H1 (cell line): ENCODE results near the gene FAM53C. TPM values are rescaled to one million over a fixed set of nuclear protein-coding genes. Genes with fewer than 3 reads are reported as not detected.

ENCODE experiments used
- CTCF ChIA-PET: fragments of 300-600 bp; sonication (Branson Sonifier 250); formaldehyde crosslinking; loops from one replicate; lab custom pipeline; 2021; ENCODE audit not compliant: partially characterized antibody; lab: Charles Lee
- POLR2A ChIA-PET: fragments of 300-600 bp; sonication (Branson Sonifier 250); formaldehyde crosslinking; loops from one replicate; lab custom pipeline; 2021; ENCODE audit warnings: inconsistent platforms; ENCODE audit not compliant: partially characterized antibody; lab: Charles Lee
- DNase-seq, 2 experiments: peaks; one replicate each; pipeline versions ENCODE4 v3.0.0 to v3.0.0-alpha.2; 2010 to 2022; ENCODE audit warnings: low spot score in 2 of 2, low read depth in 1 of 2, mixed read lengths in 1 of 2
- FAIRE-seq: peaks from 2 replicates; lab custom pipeline; 2011; peaks lifted over from hg19 to GRCh38; lab: Jason Lieb, UNC
- H2AFZ ChIP-seq: 2 replicates; pipeline ENCODE4 v1.8.1; 2012; ENCODE audit warnings: low read length, inconsistent platforms
- H2AK5ac ChIP-seq: 2 replicates; pipeline ENCODE4 v1.6.1; 2013; ENCODE audit warnings: low read depth, low read length
- H2BK120ac ChIP-seq: replicated peaks from 2 replicates; pipeline ENCODE3; 2013; ENCODE audit warnings: low read depth, low read length, inconsistent platforms
- H2BK12ac ChIP-seq: 2 replicates; pipeline ENCODE4 v1.6.1; 2013; ENCODE audit warnings: low read depth, low read length
- H2BK15ac ChIP-seq: 2 replicates; pipeline ENCODE4 v1.6.1; 2013; ENCODE audit warnings: low read length
- H2BK20ac ChIP-seq: 2 replicates; pipeline ENCODE4 v1.6.1; 2013; ENCODE audit warnings: low read length
- H2BK5ac ChIP-seq: 2 replicates; pipeline ENCODE4 v1.6.1; 2013; ENCODE audit warnings: low read depth, low read length
- H3K14ac ChIP-seq: 2 replicates; pipeline ENCODE4 v1.6.1; 2013; ENCODE audit warnings: inconsistent platforms; ENCODE audit not compliant: insufficient read length
- H3K18ac ChIP-seq: 2 replicates; pipeline ENCODE4 v1.6.1; 2013; ENCODE audit warnings: low read length; ENCODE audit errors: extremely low read depth
- H3K23ac ChIP-seq: 2 replicates; pipeline ENCODE4 v1.6.1; 2013; ENCODE audit warnings: inconsistent platforms; ENCODE audit not compliant: insufficient read length
- H3K23me2 ChIP-seq: 2 replicates; pipeline ENCODE4 v1.6.1; 2013; ENCODE audit warnings: low read depth, low read length
- H3K27ac ChIP-seq: 2 replicates; pipeline ENCODE4 v1.6.1; 2011; ENCODE audit warnings: low read depth, low read length, inconsistent platforms
- H3K27me3 ChIP-seq, 4 experiments: replicated peaks in 1 of 4; 1 replicate in 1 of 4; 2 replicates in 3 of 4; pipeline versions ENCODE4 v1.6.1 to v1.8.1; 2011 to 2013; ENCODE audit warnings: low read length in 3 of 4, mild to moderate bottlenecking in 3 of 4, inconsistent platforms in 2 of 4, mixed read lengths in 2 of 4, moderate library complexity in 1 of 4; ENCODE audit not compliant: control insufficient read depth in 3 of 4, insufficient read depth in 3 of 4; ENCODE audit errors: extremely low read depth in 1 of 4
- H3K36me3 ChIP-seq, 4 experiments: 2 replicates each; pipeline versions ENCODE4 v1.6.1 to v1.8.1; 2011 to 2013; ENCODE audit warnings: mild to moderate bottlenecking in 4 of 4, low read length in 3 of 4, moderate library complexity in 2 of 4, control low read depth in 1 of 4, inconsistent platforms in 1 of 4; ENCODE audit not compliant: insufficient read depth in 4 of 4, control insufficient read depth in 2 of 4
- H3K4ac ChIP-seq: replicated peaks from 2 replicates; pipeline ENCODE3; 2013; ENCODE audit warnings: low read length, low read depth, mixed read lengths, inconsistent platforms; ENCODE audit not compliant: insufficient read length
- H3K4me1 ChIP-seq, 4 experiments: replicated peaks in 1 of 4; 1 replicate in 1 of 4; 2 replicates in 3 of 4; pipeline versions ENCODE4 v1.6.1 to v1.8.1; 2011 to 2013; ENCODE audit warnings: low read length in 3 of 4, inconsistent platforms in 2 of 4, mixed read lengths in 1 of 4; ENCODE audit not compliant: insufficient read depth in 4 of 4, control insufficient read depth in 3 of 4
- H3K4me2 ChIP-seq, 2 experiments: 2 replicates each; pipeline versions ENCODE4 v1.6.1 to v1.8.1; 2011 to 2013; ENCODE audit warnings: low read depth in 2 of 2, low read length in 2 of 2, control low read depth in 1 of 2, inconsistent platforms in 1 of 2, mild to moderate bottlenecking in 1 of 2; ENCODE audit not compliant: insufficient read depth in 1 of 2
- H3K4me3 ChIP-seq, 4 experiments: fragments of 200-600, 300-600 bp in 1 of 4; sonication (generic), shearing (Covaris generic), sonication (Bioruptor Twin) in 1 of 4; 2 replicates each; pipeline versions ENCODE4 v1.5.1 to v1.8.1; 2011 to 2016; ENCODE audit warnings: low read length in 4 of 4, low read depth in 3 of 4, control low read depth in 2 of 4, inconsistent platforms in 2 of 4, mild to moderate bottlenecking in 2 of 4, mixed read lengths in 1 of 4, moderate library complexity in 1 of 4; ENCODE audit not compliant: insufficient read depth in 2 of 4; ENCODE audit errors: extremely low read depth in 1 of 4
- H3K56ac ChIP-seq: replicated peaks from 2 replicates; pipeline ENCODE3; 2013; ENCODE audit warnings: low read depth, mild to moderate bottlenecking, mixed read lengths, low read length, inconsistent platforms; ENCODE audit not compliant: insufficient read length
- H3K79me1 ChIP-seq: 2 replicates; pipeline ENCODE4 v1.6.1; 2013; ENCODE audit warnings: low read depth, low read length, control low read depth
- H3K79me2 ChIP-seq, 2 experiments: 2 replicates each; pipeline versions ENCODE4 v1.6.1 to v1.8.1; 2012 to 2013; ENCODE audit warnings: low read length in 2 of 2, mild to moderate bottlenecking in 2 of 2, inconsistent platforms in 1 of 2; ENCODE audit not compliant: insufficient read depth in 2 of 2, control insufficient read depth in 1 of 2
- H3K9ac ChIP-seq, 4 experiments: replicated peaks in 1 of 4; 1 replicate in 1 of 4; 2 replicates in 3 of 4; pipeline versions ENCODE4 v1.6.1 to v1.8.1; 2011 to 2013; ENCODE audit warnings: low read depth in 3 of 4, low read length in 3 of 4, control low read depth in 2 of 4, mild to moderate bottlenecking in 2 of 4, moderate library complexity in 2 of 4, inconsistent platforms in 1 of 4; ENCODE audit errors: extremely low read depth in 1 of 4
- H3K9me3 ChIP-seq, 2 experiments: 2 replicates each; pipeline versions ENCODE4 v1.6.1 to v1.8.1; 2012 to 2013; ENCODE audit warnings: mild to moderate bottlenecking in 2 of 2, moderate library complexity in 2 of 2, control low read depth in 1 of 2, inconsistent platforms in 1 of 2, low read depth in 1 of 2, low read length in 1 of 2, mixed read lengths in 1 of 2; ENCODE audit not compliant: insufficient read depth in 2 of 2
- H4K20me1 ChIP-seq, 2 experiments: replicated peaks in 1 of 2; 2 replicates each; pipeline versions ENCODE3 to v1.8.1; 2011 to 2013; ENCODE audit warnings: inconsistent platforms in 2 of 2, low read length in 2 of 2, mild to moderate bottlenecking in 1 of 2; ENCODE audit not compliant: insufficient read depth in 2 of 2, control insufficient read depth in 1 of 2
- H4K5ac ChIP-seq: 2 replicates; pipeline ENCODE4 v1.6.1; 2013; ENCODE audit warnings: low read length, low read depth, mixed read lengths, inconsistent platforms; ENCODE audit not compliant: insufficient read length
- H4K8ac ChIP-seq: 2 replicates; pipeline ENCODE4 v1.8.0; 2013; ENCODE audit warnings: mild to moderate bottlenecking, moderate library complexity, low read length, inconsistent platforms; ENCODE audit not compliant: insufficient read depth; ENCODE audit errors: extremely low read depth
- H4K91ac ChIP-seq: replicated peaks from 2 replicates; pipeline ENCODE3; 2013; ENCODE audit warnings: low read length, mixed read lengths, inconsistent platforms; ENCODE audit not compliant: insufficient read length
- ASH2L ChIP-seq: fragments of 200-600, 300-600 bp; sonication (generic); IDR thresholded peaks from one replicate; pipeline ENCODE4 v1.7.1; 2017; ENCODE audit warnings: low read length
- BRCA1 ChIP-seq: IDR thresholded peaks from 2 replicates; pipeline ENCODE4 v1.6.1; 2012; ENCODE audit warnings: low read depth, low read length, improper control_type of control experiment
- CHD2 ChIP-seq: IDR thresholded peaks from 2 replicates; pipeline ENCODE4 v1.6.1; 2012; ENCODE audit warnings: low read length, improper control_type of control experiment
- MAX ChIP-seq: IDR thresholded peaks from 2 replicates; pipeline ENCODE4 v1.6.1; 2012; ENCODE audit warnings: inconsistent platforms
- SP1 ChIP-seq: IDR thresholded peaks from 2 replicates; pipeline ENCODE4 v1.6.1; 2011; ENCODE audit warnings: low read depth, low read length
- WGBS, 2 experiments: shearing (Covaris generic) in 1 of 2; methylation state at CpG; one replicate each; pipeline versions ENCODE4 v1.1.6 to v1.1.7; 2013 to 2015; ENCODE audit warnings: low lambda C conversion rate in 2 of 2, mixed read lengths in 2 of 2, inconsistent platforms in 1 of 2, low coverage in 1 of 2, missing lambda C conversion rate in 1 of 2; ENCODE audit not compliant: insufficient replicate concordance in 2 of 2, insufficient coverage in 1 of 2, insufficient read length in 1 of 2; ENCODE audit errors: extremely low coverage in 1 of 2, missing lambda C conversion rate in 1 of 2; 5-methylcytosine and 5-hydroxymethylcytosine counted together
- polyA plus RNA-seq, 7 experiments: library from polyadenylated mRNA; depleted of rRNA in 3 of 7; stranded (reverse) in 5 of 7; unstranded in 2 of 7; fragments of >200 nt in 5 of 7; fragments of 200-250 nt in 2 of 7; gene quantifications; 1 replicate in 5 of 7; 2 replicates in 1 of 7; 4 replicates in 1 of 7; pipeline versions ENCODE4 v1.2.1 to v1.2.3, GENCODE V29; 2011 to 2013; ENCODE audit warnings: missing spikeins in 2 of 7, mixed read lengths in 2 of 7
- total RNA-seq: library from RNA; stranded (reverse); fragmentation: NEBNext Ultra II Directional; extraction: Animal tissue kit (Norgen Biotek cat#: 25700); gene quantifications from 2 replicates; pipeline ENCODE4 v1.2.1, GENCODE V29; 2021

Gene FAM53C
- total and polyA plus RNA-seq, 2 of the 8 experiments (the other 6 are each of a cell fraction or from before 2014, with no cell fraction given) = 57.6 to 75.3 TPM

GRCh38 chr5:138371454-138371853 is 33.4 kb downstream of the FAM53C start:
- H3K9ac ChIP-seq = no peak overlapping the region; a peak in 1 of 7 replicates
- H4K20me1 ChIP-seq = peaks cover 0 to 7% of the 10 kb centered on the region in 2 experiments
- no peak overlapping the region for H2BK120ac ChIP-seq
- no peak overlapping the region for H3K18ac ChIP-seq
- H3K4me2 ChIP-seq = no peak overlapping the region
- peaks cover 9 to 55% of the 10 kb centered on the region in 2 experiments for H3K79me2 ChIP-seq
- ChIA-PET POLR2A (interaction anchor here (1.7 to 5.1 kb wide), 4 partner anchors 18 to 187 kb away, joined by 4 to 26 read pairs (median 7); partner anchors contain the start of genes CDC23, FAM53C and KDM3B), CTCF (interaction anchor here (1.0 to 6.5 kb wide), 4 partner anchors 18 to 40 kb away, joined by 3 to 63 read pairs (median 4); partner anchors contain the start of gene KDM3B)
- H3K4me3 ChIP-seq = no peak overlapping the region
- WGBS, 2 experiments = 97% methylated on average over 2 of the region's 2 CpGs; no CpG with 5 or more reads in 1 of the 2 experiments
- FAIRE-seq = no peak
- H2AK5ac ChIP-seq = no peak overlapping the region
- H4K91ac ChIP-seq = no peak overlapping the region
- TF ChIP-seq SP1 = no peak
- TF ChIP-seq CHD2 = no peak
- TF ChIP-seq BRCA1 = no peak
- no peak for TF ChIP-seq MAX
- TF ChIP-seq ASH2L = no peak
- TF ChIP-seq, all 59 proteins: peak for 0
- H3K36me3 ChIP-seq = peaks cover 0 to 12% (median 0%) of the 10 kb centered on the region in 4 experiments; a peak in 4 of 8 replicates
- H4K5ac ChIP-seq = no peak overlapping the region
- H3K14ac ChIP-seq = no peak overlapping the region
- no peak overlapping the region for H3K27ac ChIP-seq
- DNase-seq = no peak
- no peaks in the 10 kb centered on the region for H3K4me1 ChIP-seq
- no peak overlapping the region for H2BK12ac ChIP-seq
- no peak overlapping the region for H3K4ac ChIP-seq
- no peak overlapping the region for H2BK20ac ChIP-seq
- H3K9me3 ChIP-seq = no peaks in the 10 kb centered on the region
- no peak overlapping the region for H2AFZ ChIP-seq
- no peaks in the 10 kb centered on the region for H3K27me3 ChIP-seq
- no peak overlapping the region for H3K23ac ChIP-seq
- no peaks in the 10 kb centered on the region for H3K23me2 ChIP-seq
- peaks cover 5% of the 10 kb centered on the region; the same call in 1 of the 2 replicates for H3K79me1 ChIP-seq
- no peak overlapping the region for H2BK15ac ChIP-seq
- H3K56ac ChIP-seq = no peak overlapping the region
- no peak overlapping the region for H4K8ac ChIP-seq
- H2BK5ac ChIP-seq = no peak overlapping the region
